GM12865 (cell line): Measurements from ENCODE around the gene ADCY9.

Experiments
- DNase-seq: peaks from one replicate; pipeline ENCODE4 v3.0.0; 2010; ENCODE audit warnings: low read depth
- H3K4me3 ChIP-seq: 2 replicates; pipeline ENCODE4 v1.5.1; 2011; ENCODE audit warnings: mild to moderate bottlenecking, low read depth, low read length, control low read depth
- CTCF ChIP-seq: IDR thresholded peaks from 2 replicates; pipeline ENCODE4 v1.5.1; 2011; ENCODE audit warnings: low read length, control low read depth, low read depth, inconsistent platforms; ENCODE audit not compliant: insufficient read depth; ENCODE audit errors: missing control alignments

Gene ADCY9

GRCh38 chr16:4058386-4058785 lies 57.9 kb downstream of the ADCY9 start:
- H3K4me3 ChIP-seq = no peak overlapping the region
- TF ChIP-seq CTCF = no peak
- DNase-seq = no peak

GRCh38 chr16:4057439-4057877 lies 58.8 kb downstream of the ADCY9 start:
- no peak for DNase-seq
- TF ChIP-seq CTCF = no peak
- H3K4me3 ChIP-seq = no peak overlapping the region

GRCh38 chr16:4056161-4057105 lies 59.8 kb downstream of the ADCY9 start:
- no peak overlapping the region for H3K4me3 ChIP-seq
- peak; percentile 5 for DNase-seq
- TF ChIP-seq CTCF = no peak

- no peak for DNase-seq
- no peak for TF ChIP-seq CTCF
- no peak overlapping the region for H3K4me3 ChIP-seq
Measured at GRCh38 chr16:4055748-4056147, 60.5 kb downstream of the ADCY9 start.

GRCh38 chr16:4053301-4053845 lies 62.9 kb downstream of the ADCY9 start:
- DNase-seq = no peak
- no peak overlapping the region for H3K4me3 ChIP-seq

GRCh38 chr16:4052801-4053293 lies 63.4 kb downstream of the ADCY9 start:
- no peak for DNase-seq
- no peak overlapping the region for H3K4me3 ChIP-seq

More at GRCh38 chr16:4053301-4053845, 62.9 kb downstream of the ADCY9 start:
- TF ChIP-seq CTCF = no peak

More at GRCh38 chr16:4052801-4053293, 63.4 kb downstream of the ADCY9 start:
- no peak for TF ChIP-seq CTCF
